C1 segment of cervical spinal cord (tissue), 14 donors: ENCODE data around the gene REG4.
"Not testable (repeated sequence)": the region's sequence is repeated elsewhere in the genome, so short reads cannot be mapped to it uniquely, and the experiment has no call there.

Source experiments
- DNase-seq, 14 donors: peaks; one replicate each; lab custom pipeline; 2025; lab: John Stamatoyannopoulos, UW

REG4 gene

DNA sequence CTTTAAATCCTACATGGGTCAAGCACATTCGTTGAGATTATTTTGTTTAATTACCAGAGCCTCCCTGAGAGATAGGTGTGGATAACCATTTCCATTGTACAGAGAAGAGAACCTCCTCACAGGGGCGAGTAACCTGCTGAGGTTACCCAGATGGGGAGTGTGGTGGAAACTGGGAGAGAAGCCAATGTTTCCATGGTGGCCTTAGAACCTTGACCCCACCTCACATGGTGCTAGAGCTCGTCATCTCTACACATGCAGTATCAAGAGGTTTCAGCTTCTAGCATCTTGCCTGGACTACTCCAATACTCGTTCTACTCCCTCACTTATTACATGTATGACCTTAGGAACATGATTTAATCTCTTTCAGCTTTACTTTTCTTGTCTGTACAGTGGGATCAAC is 4.8 kb downstream of the REG4 start:
- DNase-seq = no peak

DNA sequence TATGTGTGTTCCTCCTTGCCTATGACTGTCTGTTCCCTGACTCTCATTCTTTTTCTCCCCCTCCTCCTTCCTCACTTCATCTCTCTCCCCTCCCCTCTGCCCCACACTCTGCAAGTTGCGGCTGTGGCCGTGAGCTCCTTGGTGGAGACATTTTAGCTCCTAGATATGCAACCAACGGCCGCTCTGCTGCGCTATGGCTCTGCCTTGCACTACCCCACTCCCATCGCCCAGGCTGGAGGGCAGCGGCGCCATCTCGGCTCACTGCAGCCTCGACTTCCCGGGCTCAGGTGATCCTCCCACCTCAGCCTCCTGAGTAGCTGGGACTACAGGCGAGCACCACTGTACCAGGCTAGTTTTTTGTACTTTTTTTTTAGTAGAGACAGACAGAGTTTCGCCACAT is 5.5 kb downstream of the REG4 start:
- no peak for DNase-seq

DNA sequence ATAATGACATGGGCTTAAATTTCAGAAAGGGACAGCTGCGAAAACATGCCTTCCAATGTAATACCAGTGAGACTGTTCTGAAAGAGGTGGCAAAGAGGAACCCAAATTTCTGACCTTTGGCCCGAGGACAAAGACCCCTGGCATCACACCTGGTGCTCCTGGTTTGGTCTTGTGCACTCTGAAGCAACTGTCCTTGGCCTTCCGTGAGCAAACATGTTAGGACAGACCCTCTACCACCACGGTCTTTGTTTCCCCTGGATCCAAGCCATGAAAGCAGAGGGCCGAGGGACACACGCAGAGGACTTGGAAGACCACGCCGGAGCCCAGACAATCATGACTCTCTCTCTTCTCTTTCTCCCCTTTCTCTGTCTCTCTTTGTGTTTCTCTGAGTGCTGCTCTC is 6.0 kb downstream of the REG4 start:
- DNase-seq = no peak

DNA sequence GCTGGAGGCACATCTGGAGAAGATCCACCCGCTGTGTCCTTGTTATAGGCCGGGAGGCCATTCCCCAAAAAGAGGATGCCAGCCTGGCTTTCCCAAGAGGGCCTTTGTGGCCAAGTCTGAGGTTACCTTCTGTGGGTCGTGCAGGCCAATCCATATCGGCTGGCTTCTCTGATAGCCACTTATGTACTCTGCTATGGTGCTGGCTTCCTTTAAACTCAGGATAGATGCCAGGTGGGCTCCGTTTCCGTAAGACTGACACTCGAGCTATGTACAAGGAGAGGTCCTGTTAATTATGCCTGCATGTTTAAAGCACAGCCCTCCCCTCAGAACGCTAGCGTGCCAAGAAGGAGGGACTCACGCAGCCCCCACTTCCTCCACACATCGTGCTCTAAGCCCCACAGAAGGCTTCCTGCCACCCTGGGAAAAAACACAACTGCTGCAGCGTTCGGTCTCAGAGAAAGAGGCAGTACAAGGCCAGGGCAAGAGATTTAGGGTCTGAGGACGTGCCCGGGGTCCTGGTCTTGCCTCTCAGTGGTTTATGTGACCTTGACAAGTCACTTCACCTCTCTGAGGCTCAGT is 11.6 kb downstream of the REG4 start:
- DNase-seq = no peak

DNA sequence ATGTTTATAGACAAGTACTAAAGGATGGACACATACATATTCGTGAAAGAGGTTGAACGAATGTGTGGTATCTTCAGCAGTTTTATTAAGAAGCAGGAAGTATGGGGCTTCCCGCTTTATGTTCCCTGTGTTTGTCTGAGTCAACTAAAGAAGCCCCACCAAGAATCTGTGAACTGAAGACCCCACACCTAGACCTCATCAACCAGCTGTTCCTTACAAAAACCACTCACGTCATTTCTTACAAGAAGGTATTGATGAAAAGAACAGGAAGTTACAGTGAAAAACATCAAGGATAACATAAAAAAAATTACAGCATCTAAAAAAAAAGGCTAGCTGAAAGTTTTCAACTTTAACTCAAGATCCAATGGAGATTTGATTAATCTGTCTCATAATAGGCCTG is 12.3 kb downstream of the REG4 start:
- DNase-seq = no peak

DNA sequence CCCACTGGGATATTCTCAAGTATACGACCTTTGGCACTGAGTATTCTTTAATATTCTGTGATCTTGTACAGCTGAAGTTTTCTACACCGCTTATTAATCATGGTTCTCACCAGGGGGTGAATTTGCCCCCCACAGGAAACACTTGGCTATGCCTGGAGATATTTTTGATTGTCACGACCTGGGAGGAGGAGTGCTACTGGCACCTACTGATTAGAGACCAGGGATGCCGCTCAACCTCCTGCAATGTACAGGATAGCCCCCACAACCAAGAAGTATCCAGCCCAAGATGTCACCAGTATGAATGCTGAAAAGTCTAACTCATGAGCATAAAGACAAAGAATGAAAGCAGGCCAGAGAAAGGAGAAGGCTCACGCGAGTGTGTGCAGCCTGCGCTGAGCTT is 13.7 kb downstream of the REG4 start:
- DNase-seq = no peak

DNA sequence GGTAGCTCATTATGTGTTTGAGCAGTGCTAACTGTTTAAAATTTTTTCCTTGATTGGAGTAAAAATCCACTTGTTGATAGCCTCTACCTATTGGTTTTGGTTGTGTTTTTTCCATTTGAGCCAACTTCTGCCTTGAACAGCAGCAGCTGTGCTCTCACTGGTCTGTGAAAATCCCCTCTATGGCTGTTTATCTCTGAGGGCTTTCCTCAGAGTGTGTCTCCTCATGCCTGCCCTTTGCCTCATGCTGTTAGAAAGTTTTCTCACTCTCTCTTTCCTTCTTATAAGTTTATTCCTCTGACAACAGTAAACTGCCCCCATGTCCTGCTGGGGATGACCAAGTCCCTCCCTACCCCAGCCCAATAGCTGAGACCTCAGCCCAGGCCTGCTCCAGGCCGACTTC is 14.1 kb downstream of the REG4 start:
- DNase-seq = no peak

DNA sequence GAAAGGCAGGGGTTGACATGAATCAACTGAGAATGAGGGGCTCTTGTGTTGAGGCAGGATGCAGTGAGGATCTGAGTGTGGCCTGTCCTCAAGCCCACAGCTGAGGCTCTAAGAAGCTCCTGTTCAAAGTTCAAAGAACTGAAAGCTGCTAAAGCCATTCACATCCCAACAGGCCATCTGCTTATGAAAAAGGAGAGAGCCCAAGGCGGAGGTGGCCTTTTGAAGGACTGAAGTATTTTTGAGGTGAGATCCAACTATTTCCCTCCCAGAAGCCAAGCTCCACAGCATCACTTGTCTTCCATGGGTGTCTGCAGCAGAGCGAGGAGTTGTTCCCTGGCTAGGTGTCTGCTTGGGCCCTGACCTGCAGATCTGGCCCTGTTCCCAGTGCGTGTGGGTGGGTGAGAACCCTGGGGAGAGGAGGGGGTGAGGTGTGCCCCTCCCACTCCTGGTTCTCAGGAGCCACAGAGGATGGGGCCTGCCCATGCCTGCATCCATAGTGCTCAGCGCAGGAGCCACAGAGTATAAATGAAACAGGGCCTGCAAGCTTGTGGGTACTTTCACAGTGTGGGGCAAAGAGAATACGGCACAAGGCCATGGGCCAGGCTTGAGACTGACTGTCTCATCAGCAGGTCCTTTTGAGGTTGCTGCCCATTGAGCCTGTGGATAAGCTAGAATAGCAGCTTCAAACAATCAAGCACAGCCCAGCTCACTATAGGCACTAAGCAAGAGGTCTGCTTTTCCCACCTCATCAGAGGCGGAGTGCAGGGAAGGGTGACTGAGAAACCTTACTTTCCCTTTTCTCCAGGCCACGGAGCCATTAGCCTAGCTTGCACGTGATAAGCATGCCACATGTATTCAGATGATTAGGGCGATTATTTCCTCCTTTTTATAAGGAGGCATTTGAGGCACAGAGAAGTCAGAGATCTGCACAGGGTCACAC is 15.7 kb downstream of the REG4 start:
- no peak for DNase-seq

DNA sequence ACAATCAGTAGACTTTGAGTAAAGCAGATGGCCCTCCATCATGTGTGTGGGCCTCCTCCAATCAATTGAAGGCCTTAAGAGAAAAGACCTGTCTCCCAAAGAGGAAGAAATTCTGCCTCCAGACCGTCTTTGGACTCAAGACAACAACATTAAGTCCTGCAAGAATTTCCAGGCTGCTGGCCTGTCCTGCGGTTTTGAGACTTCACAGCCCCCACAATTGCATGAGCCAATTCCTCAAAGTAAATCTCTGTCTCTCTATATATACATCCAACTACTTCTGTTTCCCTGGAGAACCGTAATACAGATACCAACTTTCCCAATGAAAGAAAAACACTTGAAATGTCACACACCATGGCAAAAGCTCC is 16.4 kb downstream of the REG4 start:
- DNase-seq = no peak

DNA sequence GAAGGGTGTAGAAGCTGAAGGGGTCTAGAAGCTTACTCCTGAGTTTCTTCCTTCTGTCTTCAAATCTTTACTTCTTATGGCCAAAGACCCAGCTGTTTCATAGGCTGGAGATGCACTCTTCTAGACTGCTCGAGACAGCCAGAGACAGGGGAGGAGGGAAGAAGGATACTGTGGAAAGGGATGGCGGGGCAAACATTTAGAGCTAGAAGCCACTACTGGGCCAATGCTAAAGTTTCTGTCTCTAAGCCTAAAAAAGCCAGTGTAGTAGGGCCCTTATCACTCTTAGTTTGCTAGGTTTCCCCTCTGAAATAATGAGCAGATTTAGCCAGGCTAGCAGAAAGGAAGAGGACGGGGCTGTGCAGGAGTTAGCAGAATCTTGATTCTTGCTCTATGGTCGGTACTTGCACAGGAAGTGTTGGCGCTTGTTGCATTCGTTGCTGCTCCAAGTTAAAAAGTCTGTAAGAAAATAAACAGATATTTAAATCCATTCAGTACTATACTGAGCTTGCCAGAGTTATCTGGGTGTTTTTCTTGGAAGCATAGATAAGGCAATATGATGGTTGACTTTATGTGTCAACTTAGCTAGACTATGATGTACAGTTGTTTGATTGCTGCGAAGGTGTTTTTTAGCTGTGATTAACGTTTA is 16.9 kb downstream of the REG4 start:
- no peak for DNase-seq

DNA sequence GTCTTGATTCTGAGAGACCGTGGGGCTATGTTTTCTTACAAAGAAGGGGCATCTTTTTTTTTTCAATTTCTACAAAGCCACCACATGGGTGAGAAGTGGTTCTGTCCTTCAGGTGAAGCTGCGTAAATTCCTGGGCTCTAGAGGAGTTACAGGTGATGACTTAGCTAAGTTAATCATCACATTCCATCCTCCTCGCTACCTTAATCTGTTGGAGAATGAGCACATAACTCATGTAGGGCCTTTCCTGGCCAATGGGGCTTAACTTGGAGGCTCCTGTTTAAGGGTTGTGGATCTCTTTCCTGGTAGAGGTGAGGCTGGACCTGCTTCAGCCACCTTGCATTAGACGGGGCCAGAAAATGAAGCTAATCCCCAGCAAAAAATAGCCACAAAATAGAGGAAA is 19.9 kb downstream of the REG4 start:
- no peak for DNase-seq

DNA sequence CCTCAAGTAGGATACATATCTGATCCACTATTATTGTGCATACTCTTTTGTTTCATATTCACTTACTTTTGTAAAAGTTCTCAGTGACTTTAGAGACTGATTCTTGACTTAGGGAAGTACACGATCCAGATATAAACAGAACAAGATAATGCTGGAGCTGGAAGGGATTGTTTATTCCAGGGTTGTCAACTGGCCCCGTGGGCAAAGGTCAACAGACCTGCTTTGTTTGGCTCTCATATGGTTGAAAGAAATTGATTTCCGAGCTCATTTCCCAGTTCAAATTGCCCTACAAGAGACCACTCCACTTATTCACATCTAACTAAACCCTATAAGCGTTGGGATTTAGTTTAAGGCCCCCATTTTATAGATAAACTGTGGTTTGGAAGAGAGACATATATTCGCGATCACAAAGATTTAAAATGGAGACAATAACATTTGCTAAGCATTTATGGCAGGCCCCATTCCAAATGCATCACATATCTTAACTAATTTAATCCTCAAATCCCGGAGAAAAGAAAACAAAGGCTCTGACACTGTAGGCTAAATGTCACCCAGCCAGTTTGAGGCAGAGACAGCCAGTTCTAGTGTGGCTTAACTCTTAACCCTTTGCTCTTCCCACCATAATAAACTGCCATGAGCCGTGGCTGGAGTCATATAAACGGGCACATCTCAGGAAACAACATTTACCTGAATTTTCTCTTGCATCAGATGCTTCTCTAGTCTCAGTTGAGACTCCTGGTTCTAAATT is 20.6 kb downstream of the REG4 start:
- DNase-seq = no peak

DNA sequence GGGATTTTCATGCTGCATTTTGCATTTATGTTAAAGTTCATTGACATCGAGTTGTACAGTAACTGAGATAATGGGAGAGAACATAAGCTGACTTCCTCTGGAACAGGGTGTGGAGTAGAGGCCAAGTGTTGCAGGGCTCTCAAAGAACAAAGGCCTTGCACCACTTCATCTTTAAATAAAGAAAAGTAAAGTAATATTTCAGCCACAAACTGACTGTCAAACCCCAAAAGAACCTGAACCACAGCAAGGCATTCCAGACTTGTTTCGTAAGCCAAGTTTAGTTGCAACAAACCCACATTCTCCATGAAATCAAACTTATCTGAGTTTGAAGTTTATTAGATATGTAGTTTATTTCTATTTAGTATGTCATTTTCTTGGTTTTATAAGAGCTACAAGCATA is 23.5 kb downstream of the REG4 start:
- no peak for DNase-seq

DNA sequence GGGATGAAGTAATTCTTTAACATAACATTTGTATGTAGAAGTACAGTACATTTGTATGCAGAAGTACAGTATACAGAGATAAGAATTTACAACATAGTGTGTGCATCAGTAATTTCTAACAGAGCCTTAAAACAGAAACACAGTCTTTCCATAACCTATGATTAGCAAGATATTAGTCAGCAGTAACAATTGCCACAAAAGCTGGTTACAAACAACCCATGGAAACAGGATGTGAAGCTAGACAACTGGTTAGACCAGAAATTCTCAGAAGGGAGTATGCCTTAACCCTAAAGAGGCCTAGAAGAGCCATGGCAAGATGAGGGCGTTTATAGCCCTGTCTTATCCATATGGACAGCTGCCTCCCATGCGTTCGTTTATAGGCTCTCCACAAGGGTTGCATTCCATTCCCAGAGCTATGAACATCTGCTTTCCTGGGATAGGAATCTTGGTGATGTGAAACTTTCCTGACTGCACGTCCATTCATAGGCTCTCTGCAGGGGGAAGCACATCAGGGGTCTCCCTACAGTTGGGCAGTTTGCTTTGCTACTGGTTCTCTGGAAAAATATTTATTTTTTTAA is 24.7 kb downstream of the REG4 start:
- DNase-seq = not testable (repeated sequence)

DNA sequence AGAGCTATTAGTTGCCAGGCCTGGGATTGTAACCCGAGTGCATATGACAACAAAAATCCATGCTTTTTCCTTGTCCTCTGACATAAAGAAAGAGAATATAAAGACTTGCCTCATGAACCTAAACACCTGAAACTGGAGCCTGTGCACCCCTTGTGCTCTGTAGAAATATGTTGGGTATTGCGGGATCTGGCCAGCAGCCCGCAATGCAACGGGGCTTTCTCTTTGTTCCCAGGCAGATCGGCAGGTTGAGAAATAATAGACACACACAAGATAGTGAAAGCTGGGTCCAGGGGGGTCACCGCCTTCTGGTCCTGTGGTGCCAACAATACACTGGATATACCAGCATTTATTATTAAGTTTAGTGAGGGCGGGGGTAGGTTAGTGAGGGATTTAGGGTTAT is 25.2 kb downstream of the REG4 start:
- DNase-seq = not testable (repeated sequence)

DNA sequence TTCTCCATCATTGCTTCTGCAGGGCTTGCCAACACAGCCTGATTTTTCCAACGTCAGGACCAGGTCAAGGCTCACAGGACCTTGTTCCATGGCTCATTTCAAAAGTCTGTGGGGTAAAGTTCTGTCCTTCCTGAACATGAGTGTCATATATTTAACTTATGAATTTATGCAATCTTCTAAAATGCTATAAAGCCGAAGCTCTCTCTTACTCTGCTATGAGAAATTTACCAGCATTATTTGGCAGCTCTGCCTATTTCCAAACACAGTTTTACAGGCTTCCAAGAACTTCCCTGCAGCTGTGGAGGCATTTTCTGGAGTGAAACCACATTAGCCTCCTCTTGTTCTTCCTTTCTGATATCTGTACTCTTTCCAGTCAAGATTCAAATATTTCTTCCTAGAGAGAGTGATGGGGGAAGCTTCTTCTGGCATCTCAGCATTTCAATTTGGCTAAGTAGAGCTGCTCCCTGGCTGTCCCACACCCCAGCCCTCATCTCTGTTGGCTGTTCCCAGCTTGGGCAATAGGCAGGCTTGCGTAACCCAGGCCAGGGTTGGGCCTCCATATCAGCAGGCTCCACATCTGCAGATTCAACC is 27.0 kb downstream of the REG4 start:
- no peak for DNase-seq

DNA sequence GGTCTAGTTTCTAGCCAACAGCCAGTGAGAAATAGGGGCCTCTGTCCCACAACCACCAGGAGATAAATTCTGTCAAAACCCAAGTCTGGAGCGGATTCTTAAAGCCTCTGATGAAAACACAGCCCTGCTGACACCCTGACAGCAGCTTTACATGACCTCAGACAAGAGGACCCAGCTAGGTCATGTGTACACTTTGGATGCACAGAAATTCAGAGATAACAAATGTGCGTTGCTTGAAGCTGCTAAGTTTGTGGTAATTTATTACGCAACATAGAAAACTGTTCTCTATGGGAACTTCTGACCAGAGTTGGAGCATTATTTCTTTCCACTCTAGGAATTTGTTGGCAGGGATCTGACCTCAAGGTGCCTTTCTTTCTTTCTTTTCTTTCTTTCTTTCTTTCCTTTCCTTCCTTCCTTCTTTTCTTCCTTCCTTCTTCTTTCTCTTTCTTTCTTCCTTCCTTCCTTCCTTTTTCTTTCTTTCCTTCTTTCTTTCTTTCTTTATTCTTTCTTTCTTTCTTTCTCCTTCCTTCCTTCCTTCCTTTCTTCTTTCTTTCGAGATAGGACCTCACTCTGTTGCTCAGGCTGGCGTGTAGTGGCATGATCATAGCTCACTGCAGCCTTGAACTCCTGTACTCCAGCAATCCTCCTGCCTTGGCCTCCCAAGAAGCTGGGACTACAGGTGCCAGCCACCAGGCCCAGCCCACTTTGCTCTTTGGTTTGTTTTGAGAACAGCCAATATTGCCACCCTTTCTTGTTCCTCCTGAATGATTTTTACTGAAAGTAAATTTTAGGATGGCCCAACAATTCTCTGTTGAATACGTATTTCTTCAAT is 27.7 kb downstream of the REG4 start:
- no peak for DNase-seq

DNA sequence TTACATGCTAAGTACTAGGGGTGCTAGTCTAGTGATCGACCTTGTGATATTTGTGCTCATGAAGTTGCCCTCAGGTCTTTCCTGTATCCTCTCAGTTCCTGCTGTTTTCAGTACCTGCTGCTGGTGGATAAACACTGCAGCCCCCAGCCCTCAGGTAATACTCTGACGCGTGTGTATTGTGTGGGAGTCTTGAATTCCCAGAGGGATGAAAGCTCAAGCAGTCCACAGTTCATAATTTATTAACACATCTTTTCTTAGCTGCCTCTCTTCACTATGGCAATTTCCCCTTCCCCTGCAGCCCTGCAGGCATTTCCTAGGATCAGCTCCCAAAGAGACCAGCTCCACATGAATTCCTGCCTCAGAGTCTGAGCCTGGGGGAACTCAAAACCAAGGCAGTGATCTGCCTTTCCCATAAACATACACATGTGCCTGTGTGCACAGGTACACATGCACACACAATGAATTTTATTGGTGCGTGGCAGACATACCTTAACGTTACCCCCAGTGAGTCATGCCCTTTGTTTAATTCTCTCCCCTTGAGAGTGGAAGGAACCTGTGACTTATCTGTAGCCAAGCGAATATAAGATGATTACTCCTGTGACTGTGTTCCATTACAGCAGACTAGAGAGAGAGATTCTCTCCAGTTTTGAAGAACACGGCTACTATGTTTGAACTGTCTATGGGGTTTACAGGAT is 28.5 kb downstream of the REG4 start:
- DNase-seq = no peak

DNA sequence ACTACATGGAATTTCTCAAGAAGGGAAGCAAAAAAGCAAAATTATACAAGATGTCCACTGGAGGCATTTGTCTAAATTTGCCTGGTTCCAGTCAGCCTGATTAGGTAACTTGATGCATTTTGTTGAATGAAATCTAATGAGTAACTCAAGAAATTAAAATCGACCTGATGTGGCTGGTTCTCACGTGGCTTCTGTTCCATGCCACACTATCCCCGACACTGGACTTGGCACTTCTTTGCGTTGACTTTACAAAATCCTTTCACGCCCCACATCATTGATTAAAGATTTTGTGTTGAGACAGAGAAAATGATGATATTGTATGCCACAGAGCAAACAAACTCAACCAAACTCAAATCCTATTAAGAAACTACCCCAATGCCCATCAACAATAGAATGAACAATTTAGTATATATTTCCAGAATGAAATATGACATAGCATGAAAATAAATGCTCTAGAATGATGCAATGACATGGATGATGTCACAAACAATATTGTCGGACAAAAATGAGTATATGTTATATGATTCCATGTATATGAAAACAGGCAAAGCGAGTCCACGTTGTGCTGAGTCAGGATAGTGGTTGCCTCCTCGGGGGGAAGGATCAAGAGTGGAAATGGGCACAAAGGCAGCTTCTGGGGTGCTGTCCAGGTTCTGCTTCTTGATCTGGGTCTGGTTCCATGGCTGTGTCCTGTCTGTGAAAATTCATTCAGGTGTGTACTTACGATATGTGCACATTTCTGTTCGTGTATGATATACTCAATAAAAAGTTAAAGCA is 29.6 kb downstream of the REG4 start:
- no peak for DNase-seq
